Natural killer cell (primary cell): ENCODE data around the gene PLXNC1. TPM values are rescaled to one million over a fixed set of nuclear protein-coding genes. Genes with fewer than 3 reads are reported as not detected.
A peak's percentile ranks its signal among the peaks of the same experiment; 100 is the strongest.

Experiments
- ATAC-seq, 3 donors: fragments of 150-1000 bp in 2 of 3; fragments of 200-7000 bp in 1 of 3; cut with Tn5 transposase; 1 replicate in 1 of 3; 2 replicates in 2 of 3; pipeline ENCODE4 v1.10.0; 2021; ENCODE audit warnings: mild to moderate bottlenecking in 2 of 3, moderate library complexity in 2 of 3
- DNase-seq, 2 donors: peaks; one replicate each; pipeline versions ENCODE4 v3.0.0 to v3.0.0-alpha.2; 2013 to 2021; ENCODE audit warnings: mixed read lengths in 1 of 2
- H3K27ac ChIP-seq: one replicate; pipeline ENCODE4 v1.5.1; 2013; ENCODE audit warnings: mild to moderate bottlenecking, low read length
- H3K27me3 ChIP-seq: one replicate; pipeline ENCODE4 v1.6.1; 2013; ENCODE audit warnings: low read length; ENCODE audit not compliant: control insufficient read depth, insufficient read depth
- H3K36me3 ChIP-seq: one replicate; pipeline ENCODE4 v1.6.1; 2013; ENCODE audit warnings: low read length; ENCODE audit not compliant: control insufficient read depth, insufficient read depth
- H3K4me1 ChIP-seq: one replicate; pipeline ENCODE4 v1.6.1; 2013; ENCODE audit warnings: low read length; ENCODE audit not compliant: control insufficient read depth, insufficient read depth
- H3K4me3 ChIP-seq: one replicate; pipeline ENCODE4 v1.5.1; 2013; ENCODE audit warnings: low read length
- H3K9me3 ChIP-seq: one replicate; pipeline ENCODE4 v1.6.1; 2013; ENCODE audit warnings: low read length; ENCODE audit not compliant: control insufficient read depth, insufficient read depth
- H3K27ac Mint-ChIP-seq, 2 donors: one replicate each; pipeline ENCODE4 v1.8.0; 2022; ENCODE audit warnings: mild to moderate bottlenecking in 2 of 2, mixed read lengths in 2 of 2, moderate library complexity in 1 of 2
- H3K27me3 Mint-ChIP-seq, 2 donors: one replicate each; pipeline ENCODE4 v1.8.0; 2022; ENCODE audit warnings: low read depth in 2 of 2, mixed read lengths in 2 of 2
- H3K36me3 Mint-ChIP-seq: one replicate; pipeline ENCODE4 v1.8.0; 2022; ENCODE audit warnings: mixed read lengths
- H3K4me1 Mint-ChIP-seq, 2 donors: one replicate each; pipeline ENCODE4 v1.8.0; 2022; ENCODE audit warnings: mixed read lengths in 2 of 2
- H3K4me3 Mint-ChIP-seq: one replicate; pipeline ENCODE4 v1.8.0; 2022; ENCODE audit warnings: mild to moderate bottlenecking, moderate library complexity, mixed read lengths
- H3K9me3 Mint-ChIP-seq, 2 donors: one replicate each; pipeline ENCODE4 v1.8.0; 2022; ENCODE audit warnings: mixed read lengths in 2 of 2
- WGBS: methylation state at CpG from one replicate; pipeline ENCODE4 v1.1.7; 2013; ENCODE audit warnings: missing lambda C conversion rate; ENCODE audit not compliant: insufficient coverage; 5-methylcytosine and 5-hydroxymethylcytosine counted together
- intact Hi-C: fragments of 100-400 bp; cut with micrococcal nuclease; formaldehyde crosslinking; loops from one replicate; pipeline ENCODE4 v1.14.2; 2022
- total RNA-seq, 4 donors: library from RNA; stranded (reverse); fragments of 120-200 nt in 1 of 4; gene quantifications; one replicate each; pipeline versions ENCODE4 v1.2.3 to v1.2.4, GENCODE V29; 2013 to 2022
- TF ChIP-seq, protein P1 (sequence below): fragments of 200-600 bp; IDR thresholded peaks from one replicate; pipeline ENCODE4 v1.8.0; 2022; ENCODE audit warnings: antibody characterized with exemption

PLXNC1 gene
- total RNA-seq, 3 donors from 2014 or later (not counting 1 experiment from before 2014, with no cell fraction given) = 22.0 to 30.7 (median 26.5) TPM

DNA sequence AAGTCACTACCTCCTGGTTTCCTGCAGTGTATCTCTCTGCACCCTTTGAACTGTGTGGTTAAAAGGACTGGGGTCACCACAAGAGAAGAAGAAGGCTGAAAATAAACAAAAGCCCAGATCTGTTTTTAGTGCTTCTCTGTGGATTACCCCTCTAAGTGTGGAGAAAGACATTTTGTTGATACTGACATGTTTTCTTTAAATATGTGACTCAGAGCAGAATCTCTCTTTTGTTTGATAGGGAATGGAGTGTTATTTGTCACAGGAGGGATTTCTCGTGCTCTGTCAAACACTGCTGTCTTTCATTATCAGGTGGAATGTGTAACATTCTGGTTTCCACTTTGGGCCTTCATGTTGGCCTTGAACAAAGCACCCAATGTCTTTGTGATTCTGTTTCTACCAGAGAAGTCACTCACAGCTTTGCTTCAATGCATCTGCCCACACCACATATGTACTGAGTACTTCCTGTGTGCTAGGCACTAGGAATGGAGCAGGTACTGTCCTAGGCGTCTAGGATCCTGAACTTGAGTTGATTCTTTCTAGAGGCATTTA lies 82.1 kb downstream of the PLXNC1 start:
- TF ChIP-seq, protein P1, sequence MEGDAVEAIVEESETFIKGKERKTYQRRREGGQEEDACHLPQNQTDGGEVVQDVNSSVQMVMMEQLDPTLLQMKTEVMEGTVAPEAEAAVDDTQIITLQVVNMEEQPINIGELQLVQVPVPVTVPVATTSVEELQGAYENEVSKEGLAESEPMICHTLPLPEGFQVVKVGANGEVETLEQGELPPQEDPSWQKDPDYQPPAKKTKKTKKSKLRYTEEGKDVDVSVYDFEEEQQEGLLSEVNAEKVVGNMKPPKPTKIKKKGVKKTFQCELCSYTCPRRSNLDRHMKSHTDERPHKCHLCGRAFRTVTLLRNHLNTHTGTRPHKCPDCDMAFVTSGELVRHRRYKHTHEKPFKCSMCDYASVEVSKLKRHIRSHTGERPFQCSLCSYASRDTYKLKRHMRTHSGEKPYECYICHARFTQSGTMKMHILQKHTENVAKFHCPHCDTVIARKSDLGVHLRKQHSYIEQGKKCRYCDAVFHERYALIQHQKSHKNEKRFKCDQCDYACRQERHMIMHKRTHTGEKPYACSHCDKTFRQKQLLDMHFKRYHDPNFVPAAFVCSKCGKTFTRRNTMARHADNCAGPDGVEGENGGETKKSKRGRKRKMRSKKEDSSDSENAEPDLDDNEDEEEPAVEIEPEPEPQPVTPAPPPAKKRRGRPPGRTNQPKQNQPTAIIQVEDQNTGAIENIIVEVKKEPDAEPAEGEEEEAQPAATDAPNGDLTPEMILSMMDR = no peak
- Mint-ChIP-seq H3K27ac (peak overlapping the region; percentile 67 to 80), H3K4me1 (peaks cover 11 to 13% of the 10 kb centered on the region in 2 donors), H3K27me3 (no peaks in the 10 kb centered on the region), H3K9me3 (no peaks in the 10 kb centered on the region), H3K4me3 (peak overlapping the region; percentile 21), H3K36me3 (peaks cover 12% of the 10 kb centered on the region)
- ATAC-seq (peak; percentile 32 to 42 (median 34)), DNase-seq (peak in 1 of 2 donors; percentile 13)
- intact Hi-C loops = loop anchor here (5.0 kb wide), 1 partner anchor 38 kb away; no protein-coding TSS in a partner anchor
- H3K4me1 ChIP-seq = peaks cover 3% of the 10 kb centered on the region
- H3K27ac ChIP-seq = peak overlapping the region; percentile 5
- peaks cover 8% of the 10 kb centered on the region for H3K36me3 ChIP-seq
- WGBS = 31% methylated on average over 2 of the region's 2 CpGs
- no peak overlapping the region for H3K4me3 ChIP-seq
- H3K27me3 ChIP-seq = no peaks in the 10 kb centered on the region
- H3K9me3 ChIP-seq = no peaks in the 10 kb centered on the region

DNA sequence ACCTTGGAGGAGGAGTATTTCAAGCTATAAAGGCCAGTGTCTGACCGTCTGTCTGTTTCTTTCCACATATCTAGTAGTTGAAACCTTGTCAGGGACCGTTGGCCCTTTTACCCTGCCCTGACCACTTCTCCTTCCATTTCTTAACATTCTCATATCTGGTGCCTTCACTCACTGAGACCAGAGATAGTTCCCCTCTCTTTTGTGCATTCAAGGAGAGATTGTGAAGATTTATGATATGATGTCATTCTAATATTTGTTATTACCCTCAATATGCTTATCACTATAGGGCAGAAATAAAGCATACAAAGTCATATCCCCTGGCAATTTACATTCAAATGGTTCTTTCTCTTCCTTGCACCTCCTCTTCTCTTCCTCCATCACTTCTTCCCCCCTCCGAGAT lies 83.3 kb downstream of the PLXNC1 start:
- TF ChIP-seq, protein P1 = no peak
- 77% methylated on average over 3 of the region's 3 CpGs for WGBS
- no peak overlapping the region for H3K4me3 Mint-ChIP-seq

DNA sequence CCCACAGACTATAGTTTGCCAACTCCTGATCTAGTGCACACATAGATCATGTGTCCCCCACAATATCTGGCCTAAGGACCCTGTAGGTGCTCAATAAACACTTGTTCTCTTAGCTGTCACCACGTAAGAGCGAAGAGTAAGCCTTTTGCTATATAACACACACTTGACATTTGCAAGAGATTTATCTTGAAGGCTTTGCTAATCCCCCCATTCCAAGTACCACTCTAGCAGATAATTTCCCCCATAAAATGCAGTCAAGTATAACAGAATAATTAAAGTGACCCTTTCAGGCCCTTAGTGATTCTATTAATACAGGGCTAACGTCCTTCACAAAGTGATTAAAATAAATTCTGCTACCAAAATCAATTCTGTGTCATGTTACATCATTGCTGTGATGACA lies 87.5 kb downstream of the PLXNC1 start:
- Histone ChIP-seq H3K36me3 (peaks cover 6% of the 10 kb centered on the region), H3K4me3 (no peak overlapping the region), H3K27ac (no peak overlapping the region), H3K27me3 (no peaks in the 10 kb centered on the region), H3K4me1 (peaks cover 6% of the 10 kb centered on the region), H3K9me3 (no peaks in the 10 kb centered on the region)
- H3K27ac Mint-ChIP-seq = no peak overlapping the region
- DNase-seq (no peak), ATAC-seq (no peak)
- peaks cover 14 to 16% of the 10 kb centered on the region in 2 donors for H3K4me1 Mint-ChIP-seq
- H3K4me3 Mint-ChIP-seq = no peak overlapping the region
- H3K27me3 Mint-ChIP-seq = no peaks in the 10 kb centered on the region
- TF ChIP-seq, protein P1 = no peak
- H3K9me3 Mint-ChIP-seq = no peaks in the 10 kb centered on the region
- peaks cover 13% of the 10 kb centered on the region for H3K36me3 Mint-ChIP-seq
- 93% methylated on average over 3 of the region's 3 CpGs for WGBS
- intact Hi-C loops = no loop called here

More for the DNA sequence above, 83.3 kb downstream of the PLXNC1 start:
- Mint-ChIP-seq H3K27ac (no peak overlapping the region), H3K9me3 (no peaks in the 10 kb centered on the region), H3K27me3 (no peaks in the 10 kb centered on the region), H3K4me1 (peaks cover 11 to 16% of the 10 kb centered on the region in 2 donors), H3K36me3 (peaks cover 12% of the 10 kb centered on the region)
- ATAC-seq (peak in 1 of 3 donors; percentile 74), DNase-seq (no peak)
- Histone ChIP-seq H3K4me1 (peaks cover 3% of the 10 kb centered on the region), H3K4me3 (no peak overlapping the region), H3K9me3 (no peaks in the 10 kb centered on the region), H3K27me3 (no peaks in the 10 kb centered on the region), H3K27ac (no peak overlapping the region), H3K36me3 (peaks cover 8% of the 10 kb centered on the region)
- intact Hi-C loops = loop anchor here (5.0 kb wide), 1 partner anchor 39 kb away; no protein-coding TSS in a partner anchor
